ENCODE data around the gene CPED1.

Gene CPED1

GRCh38 chr7:121024611-121025010 lies 36.1 kb downstream of the CPED1 start (continued):
- TF ChIP-seq, protein P1, sequence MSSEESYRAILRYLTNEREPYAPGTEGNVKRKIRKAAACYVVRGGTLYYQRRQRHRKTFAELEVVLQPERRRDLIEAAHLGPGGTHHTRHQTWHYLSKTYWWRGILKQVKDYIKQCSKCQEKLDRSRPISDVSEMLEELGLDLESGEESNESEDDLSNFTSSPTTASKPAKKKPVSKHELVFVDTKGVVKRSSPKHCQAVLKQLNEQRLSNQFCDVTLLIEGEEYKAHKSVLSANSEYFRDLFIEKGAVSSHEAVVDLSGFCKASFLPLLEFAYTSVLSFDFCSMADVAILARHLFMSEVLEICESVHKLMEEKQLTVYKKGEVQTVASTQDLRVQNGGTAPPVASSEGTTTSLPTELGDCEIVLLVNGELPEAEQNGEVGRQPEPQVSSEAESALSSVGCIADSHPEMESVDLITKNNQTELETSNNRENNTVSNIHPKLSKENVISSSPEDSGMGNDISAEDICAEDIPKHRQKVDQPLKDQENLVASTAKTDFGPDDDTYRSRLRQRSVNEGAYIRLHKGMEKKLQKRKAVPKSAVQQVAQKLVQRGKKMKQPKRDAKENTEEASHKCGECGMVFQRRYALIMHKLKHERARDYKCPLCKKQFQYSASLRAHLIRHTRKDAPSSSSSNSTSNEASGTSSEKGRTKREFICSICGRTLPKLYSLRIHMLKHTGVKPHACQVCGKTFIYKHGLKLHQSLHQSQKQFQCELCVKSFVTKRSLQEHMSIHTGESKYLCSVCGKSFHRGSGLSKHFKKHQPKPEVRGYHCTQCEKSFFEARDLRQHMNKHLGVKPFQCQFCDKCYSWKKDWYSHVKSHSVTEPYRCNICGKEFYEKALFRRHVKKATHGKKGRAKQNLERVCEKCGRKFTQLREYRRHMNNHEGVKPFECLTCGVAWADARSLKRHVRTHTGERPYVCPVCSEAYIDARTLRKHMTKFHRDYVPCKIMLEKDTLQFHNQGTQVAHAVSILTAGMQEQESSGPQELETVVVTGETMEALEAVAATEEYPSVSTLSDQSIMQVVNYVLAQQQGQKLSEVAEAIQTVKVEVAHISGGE (tag by site-specific recombination; conservative IDR thresholded peaks at IDR 0.05; ENCODE audit: low read depth) = no peak
- TF ChIP-seq MZF1 (tag by site-specific recombination; IDR thresholded peaks at IDR 0.05; ENCODE audit: borderline replicate concordance) = peak; percentile 10; the same call in 1 of the 2 replicates
- TF ChIP-seq ZNF157 (tag by site-specific recombination; IDR thresholded peaks at IDR 0.05) = no peak
- no peak for TF ChIP-seq ZNF394 (tag by site-specific recombination; IDR thresholded peaks at IDR 0.05; ENCODE audit: borderline replicate concordance)
- no peak for TF ChIP-seq ZNF654 (tag by site-specific recombination; IDR thresholded peaks at IDR 0.05; ENCODE audit: low read depth)
- peak; percentile 94 for TF ChIP-seq WT1 (tag by site-specific recombination; IDR thresholded peaks at IDR 0.05)
- 0 out of 2 replicates have a peak, but pooled peaks have one; percentile 2 for TF ChIP-seq ZNF549 (tag by site-specific recombination; IDR thresholded peaks at IDR 0.05)
- TF ChIP-seq ZFP69B (tag by site-specific recombination; IDR thresholded peaks at IDR 0.05) = no peak; the same call in 1 of the 2 replicates
- TF ChIP-seq ZNF146 (tag by site-specific recombination; IDR thresholded peaks at IDR 0.05) = no peak
- TF ChIP-seq ZNF645 (tag by site-specific recombination; IDR thresholded peaks at IDR 0.05) = no peak
- TF ChIP-seq OVOL3 (tag by site-specific recombination; IDR thresholded peaks at IDR 0.05) = no peak
- no peak for TF ChIP-seq KLF10 (tag by site-specific recombination; IDR thresholded peaks at IDR 0.05)
- TF ChIP-seq ZNF112 (tag by site-specific recombination; IDR thresholded peaks at IDR 0.05) = no peak
- TF ChIP-seq PRDM6 (tag by site-specific recombination; IDR thresholded peaks at IDR 0.05) = peak; percentile 71
- TF ChIP-seq ZNF837 (tag by site-specific recombination; IDR thresholded peaks at IDR 0.05) = no peak
- TF ChIP-seq KLF16 (tag by site-specific recombination; IDR thresholded peaks at IDR 0.05) = no peak
- TF ChIP-seq ZNF610 (tag by site-specific recombination; IDR thresholded peaks at IDR 0.05; ENCODE audit: borderline replicate concordance) = no peak
- no peak for TF ChIP-seq KLF7 (tag by site-specific recombination; IDR thresholded peaks at IDR 0.05; ENCODE audit: borderline replicate concordance)
- TF ChIP-seq PRDM10 (tag by site-specific recombination; IDR thresholded peaks at IDR 0.05) = peak; percentile 86
- TF ChIP-seq BCL11B (tag by site-specific recombination; IDR thresholded peaks at IDR 0.05; ENCODE audit: low read depth) = no peak
- no peak for TF ChIP-seq GLI4 (tag by site-specific recombination; IDR thresholded peaks at IDR 0.05)
- TF ChIP-seq BCL6B (tag by site-specific recombination; IDR thresholded peaks at IDR 0.05) = peak; percentile 85
- no peak for TF ChIP-seq FEZF1 (tag by site-specific recombination; IDR thresholded peaks at IDR 0.05)
- no peak for TF ChIP-seq EGR2 (tag by site-specific recombination; IDR thresholded peaks at IDR 0.05; ENCODE audit: low read depth)
